GM21390 (cell line): ENCODE measurements around the gene NMRK1.

Experiments used
- ATAC-seq: cut with Tn5 transposase; IDR thresholded peaks from one replicate; pipeline ENCODE4 v1.9.1; 2021; ENCODE audit not compliant: unreplicated experiment

Gene NMRK1

DNA sequence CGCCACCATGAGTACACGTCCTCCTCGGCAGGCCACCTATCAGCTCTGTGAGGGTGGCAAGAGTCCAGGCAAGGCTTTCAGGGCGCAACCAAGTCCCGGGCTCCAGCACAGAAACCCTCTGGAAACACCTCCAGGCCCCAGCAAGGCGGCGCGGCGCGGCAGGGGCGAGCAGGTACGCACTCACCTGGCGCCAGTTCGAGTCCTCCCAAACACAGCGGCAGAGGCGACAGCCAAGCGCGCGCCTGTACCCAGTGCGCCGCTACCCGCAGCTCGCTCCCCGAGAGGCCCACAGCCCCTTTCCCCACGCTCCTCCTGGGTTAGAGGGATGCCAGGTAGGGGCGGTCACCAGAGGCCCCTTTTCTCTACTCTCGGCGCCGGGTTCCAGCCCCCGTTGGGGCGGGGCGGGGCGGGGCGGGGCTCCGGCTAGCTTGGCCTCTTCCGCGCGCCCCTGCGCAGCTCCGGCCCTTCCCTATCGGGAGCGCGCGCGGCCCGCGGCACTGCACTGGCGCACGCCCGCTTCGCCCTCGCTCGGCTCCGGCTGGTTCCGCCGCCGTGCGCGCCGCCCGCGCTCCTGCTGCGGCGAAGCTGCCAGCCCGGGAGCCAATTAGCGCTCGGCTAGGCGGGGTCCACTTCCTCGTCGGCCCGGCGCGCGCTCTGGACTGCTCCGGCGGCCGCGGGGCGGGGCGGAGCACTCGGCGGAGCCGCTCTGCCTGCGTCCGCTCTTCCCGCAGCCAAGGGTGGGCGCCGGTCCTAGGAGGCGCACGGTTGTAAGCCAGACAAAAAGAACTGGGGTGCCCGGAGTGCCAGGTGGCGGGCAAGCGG is at the start of gene NMRK1, which contains the start of gene OSTF1:
Gene NMRK1, minus strand, starts transcription at position 332 of the 822 bp plus-strand sequence. CDS start 5,040 bp downstream, outside the sequence.
Gene OSTF1, plus strand, starts transcription at position 691 of the 822 bp plus-strand sequence. CDS start 179 bp downstream, outside the sequence.
- ATAC-seq = peak; percentile 86

DNA sequence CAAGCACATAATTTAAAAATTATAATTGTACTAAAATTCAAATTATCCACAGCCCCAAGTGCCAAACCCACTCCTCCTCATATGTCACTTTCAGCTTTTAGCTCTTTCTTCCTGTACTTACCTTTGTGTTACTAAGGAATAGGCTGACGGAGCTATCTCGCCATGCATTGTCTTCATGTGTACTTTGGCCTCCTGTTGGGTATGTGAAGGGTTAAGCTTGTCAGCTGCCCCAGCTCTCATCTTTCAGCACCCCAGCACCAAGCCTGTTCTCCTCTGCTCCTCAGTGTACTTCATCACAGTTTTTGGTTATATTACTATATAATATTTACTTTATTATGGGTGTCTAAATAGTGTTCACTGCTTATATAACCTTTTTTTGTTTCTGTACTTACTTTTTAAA is 46.5 kb upstream of the NMRK1 start:
- ATAC-seq = no peak

DNA sequence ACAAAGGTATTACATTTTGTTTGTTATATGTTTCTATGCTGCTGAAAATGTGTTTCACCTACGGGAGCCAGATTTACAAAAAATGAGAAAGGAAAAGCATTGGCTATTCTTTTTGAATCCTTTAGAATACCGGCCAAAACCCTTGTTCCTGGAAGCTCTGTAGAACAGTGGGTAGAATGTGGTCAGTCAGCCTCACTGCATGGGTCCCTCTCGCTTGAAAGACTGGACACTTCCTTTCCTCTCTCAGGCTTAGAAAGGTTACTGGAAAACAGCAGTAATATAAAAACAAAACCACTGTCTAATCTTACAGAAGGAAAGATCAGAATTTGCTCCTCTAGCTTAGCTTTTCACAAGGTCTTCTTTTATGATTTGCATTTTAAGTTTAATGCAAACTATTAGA is 45.4 kb upstream of the NMRK1 start:
- ATAC-seq = no peak

DNA sequence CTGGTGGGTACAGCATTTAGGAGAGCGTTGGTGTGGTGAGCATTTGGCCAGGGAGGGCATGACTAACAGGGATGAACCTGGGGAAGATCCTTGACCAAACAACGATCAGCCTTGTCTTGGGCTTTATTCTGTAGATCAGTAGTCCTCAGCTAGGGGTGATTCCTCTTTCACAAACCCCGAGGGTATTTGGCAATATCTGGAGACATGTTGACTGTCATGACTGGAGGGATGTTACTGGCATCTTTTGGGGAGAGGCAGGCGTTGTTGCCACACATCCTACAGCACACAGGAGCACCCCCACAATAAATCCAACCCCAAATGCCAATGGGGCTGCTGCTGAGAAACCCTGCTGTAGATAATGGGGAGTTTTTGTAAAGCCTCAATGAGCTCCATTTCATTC is 44.3 kb upstream of the NMRK1 start:
- no peak for ATAC-seq

DNA sequence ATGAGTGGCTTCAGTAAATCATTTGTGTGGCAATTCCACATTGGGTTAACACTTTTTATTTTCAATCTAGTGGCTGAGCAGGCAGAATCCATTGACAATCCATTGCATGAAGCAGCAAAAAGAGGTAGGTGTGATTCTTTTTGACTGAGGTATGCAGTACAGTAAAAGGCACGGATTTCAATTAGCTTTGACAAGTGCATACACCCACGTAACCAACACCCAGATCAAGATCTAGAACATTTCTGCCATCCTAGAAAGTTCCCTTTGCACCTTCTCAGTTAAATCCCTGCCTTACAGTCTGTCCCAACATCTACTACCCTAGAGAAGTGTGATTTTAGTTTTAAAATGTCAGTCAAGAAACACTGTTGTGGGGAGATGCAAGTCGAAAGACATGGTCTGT is 43.7 kb upstream of the NMRK1 start:
- no peak for ATAC-seq

- no peak for ATAC-seq
These were observed 42.8 kb upstream of the NMRK1 start for GRCh38 chr9:75130621-75131230.

- ATAC-seq = no peak
These were observed 42.2 kb upstream of the NMRK1 start for GRCh38 chr9:75130172-75130571.

- ATAC-seq = no peak
These were observed 40.6 kb upstream of the NMRK1 start for GRCh38 chr9:75128535-75128934.

- ATAC-seq = no peak
These were observed 35.7 kb upstream of the NMRK1 start for GRCh38 chr9:75123696-75124095.

DNA sequence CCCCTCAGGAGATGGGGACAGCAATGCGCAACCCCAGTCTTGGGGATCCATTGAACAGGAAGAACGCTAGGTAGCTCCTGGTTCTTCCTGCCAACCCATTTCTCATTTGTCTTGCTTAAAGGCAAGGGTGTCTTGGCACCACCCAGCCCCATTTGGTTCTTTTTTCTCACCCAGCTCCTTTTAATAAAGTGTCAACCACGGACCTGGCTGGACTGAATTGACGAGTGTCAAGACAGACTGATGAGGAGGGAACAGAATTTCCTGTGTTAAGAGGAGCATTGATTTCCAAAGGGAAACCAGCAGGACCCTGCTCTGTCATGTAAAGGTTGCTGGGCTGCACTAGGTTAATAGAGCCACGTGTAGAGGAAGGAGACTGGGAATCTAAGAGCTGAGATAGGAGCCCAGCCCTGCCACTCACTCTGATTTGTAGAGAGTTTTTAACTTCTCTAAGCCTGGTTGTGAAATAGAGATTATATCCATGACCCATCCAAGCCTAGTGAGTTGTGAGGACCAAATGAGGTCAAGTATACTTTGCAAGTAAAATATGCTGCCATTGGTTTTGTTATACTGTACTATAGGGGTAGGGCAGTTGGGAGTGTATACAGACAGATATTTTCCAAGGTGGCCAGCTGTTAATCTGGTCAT is 34.1 kb upstream of the NMRK1 start:
- ATAC-seq = no peak

GRCh38 chr9:75120686-75121085 is 32.7 kb upstream of the NMRK1 start:
- no peak for ATAC-seq

GRCh38 chr9:75117564-75117963 is 29.6 kb upstream of the NMRK1 start:
- no peak for ATAC-seq

- no peak for ATAC-seq
These were observed 28.4 kb upstream of the NMRK1 start for GRCh38 chr9:75116306-75116705.

DNA sequence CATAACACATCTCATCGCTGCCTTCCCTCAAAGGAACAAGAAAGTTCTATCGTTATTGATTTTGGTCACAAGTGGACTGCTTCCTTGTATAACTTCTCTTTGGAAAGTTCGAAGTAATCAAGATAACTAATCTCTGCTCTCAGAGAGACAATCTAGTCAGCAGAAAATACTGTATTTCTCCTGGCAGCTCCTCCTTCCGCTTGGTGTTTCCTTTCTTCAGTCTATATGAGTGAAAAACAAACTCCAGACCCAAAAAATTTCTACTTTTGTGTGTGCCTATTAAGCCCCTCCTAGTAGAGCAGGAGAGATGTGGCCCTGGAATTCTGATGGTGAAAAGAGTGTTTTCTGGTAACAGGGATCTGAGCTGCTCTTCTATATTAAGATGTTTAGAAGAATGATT is 24.8 kb upstream of the NMRK1 start:
- no peak for ATAC-seq

GRCh38 chr9:75111019-75111622 is 23.2 kb upstream of the NMRK1 start:
- no peak for ATAC-seq

DNA sequence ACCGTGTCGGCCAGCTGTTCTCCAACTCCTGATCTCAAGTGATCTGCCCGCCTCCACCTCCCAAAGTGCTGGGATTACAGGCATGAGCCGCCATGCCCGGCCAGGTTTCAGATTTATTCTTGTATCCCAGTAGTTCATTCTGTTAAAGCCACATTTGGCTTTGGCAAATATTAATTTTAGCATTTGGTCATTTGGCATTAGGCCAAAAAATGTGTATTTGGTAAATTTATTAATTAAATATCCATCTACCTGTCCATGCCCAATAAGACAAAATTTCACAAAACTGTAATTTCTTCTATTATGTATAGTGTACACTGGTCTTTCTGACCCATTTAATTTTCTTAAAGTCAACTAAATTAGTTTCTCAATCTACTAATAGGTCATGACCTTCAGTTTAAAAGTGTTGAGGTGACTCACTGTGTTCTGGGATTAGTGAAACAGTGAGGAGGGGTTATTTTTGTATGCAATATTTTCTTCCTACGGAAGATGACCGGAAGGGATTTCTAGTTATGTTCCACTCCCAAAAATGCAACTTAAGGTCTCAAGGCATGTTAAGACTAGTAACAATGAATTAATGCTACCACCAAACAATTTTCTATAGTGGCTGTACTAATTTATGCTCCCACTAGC is 21.4 kb upstream of the NMRK1 start:
- no peak for ATAC-seq

DNA sequence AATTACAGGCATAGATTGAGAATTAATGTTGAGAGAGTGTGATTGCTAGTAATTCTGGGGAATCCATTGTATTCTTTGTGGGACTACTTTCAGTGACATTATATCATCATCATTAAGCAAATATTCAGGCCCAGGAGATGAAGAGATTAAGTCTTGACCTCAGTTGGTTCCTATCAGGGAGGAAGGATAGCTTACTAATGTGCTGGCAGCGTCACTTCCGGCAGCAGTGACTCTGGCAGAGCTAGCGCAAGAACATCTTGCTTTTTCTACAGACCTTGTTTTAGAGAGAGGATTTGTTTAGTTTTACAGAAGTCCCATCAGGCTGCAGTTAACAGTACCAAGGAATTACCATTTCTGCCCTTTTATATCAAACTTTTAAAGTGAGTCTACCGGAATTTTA is 20.6 kb upstream of the NMRK1 start:
- ATAC-seq = no peak

DNA sequence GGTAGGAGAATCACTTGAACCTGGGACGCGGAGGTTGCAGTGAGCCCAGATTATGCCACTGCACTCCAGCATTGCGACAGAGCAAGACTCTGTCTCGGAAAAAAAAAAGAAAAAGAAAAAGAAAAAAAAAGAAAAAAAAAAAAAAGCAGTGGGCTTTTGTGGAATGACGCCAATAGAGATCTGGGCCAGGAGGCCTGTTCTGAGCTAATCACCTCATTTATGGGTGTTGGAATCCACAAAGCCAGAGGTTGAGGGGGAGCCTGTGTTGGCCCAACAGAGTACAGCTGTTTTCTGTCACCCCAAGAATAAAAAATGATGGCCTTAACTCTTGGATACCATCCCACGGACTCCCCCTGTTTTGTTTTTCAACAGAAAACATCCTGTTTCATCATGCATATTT is 18.9 kb upstream of the NMRK1 start:
- ATAC-seq = no peak

GRCh38 chr9:75105841-75106240 is 17.9 kb upstream of the NMRK1 start:
- ATAC-seq = no peak

GRCh38 chr9:75105019-75105540 is 17.1 kb upstream of the NMRK1 start:
- ATAC-seq = no peak

- ATAC-seq = no peak
These were observed 16.7 kb upstream of the NMRK1 start for GRCh38 chr9:75104607-75105006.
